GM12878 (cell line): ENCODE data around the gene UVRAG.

Experiments
- CTCF ChIP-seq, 3 experiments: IDR thresholded peaks in 2 of 3; conservative IDR thresholded peaks in 1 of 3; 2 replicates each; pipeline ENCODE4 v1.5.1; 2011; ENCODE audit warnings: low read depth in 3 of 3, low read length in 3 of 3, mild to moderate bottlenecking in 3 of 3, control low read depth in 2 of 3, moderate library complexity in 2 of 3, inconsistent platforms in 1 of 3, mixed read lengths in 1 of 3; ENCODE audit not compliant: control insufficient read depth in 2 of 3, insufficient read depth in 1 of 3; ENCODE audit errors: extremely low read depth in 1 of 3
- SUZ12 ChIP-seq: fragments of 200-600 bp; sonication (generic); IDR thresholded peaks from one replicate; pipeline ENCODE4 v1.6.1; 2018; ENCODE audit warnings: antibody characterized with exemption, mild to moderate bottlenecking; ENCODE audit not compliant: unreplicated experiment
- ZNF207 ChIP-seq: fragments of 450-650 bp; IDR thresholded peaks from 2 replicates; pipeline ENCODE4 v1.6.1; 2014; ENCODE audit warnings: antibody characterized with exemption, mild to moderate bottlenecking, borderline replicate concordance

- TF ChIP-seq CTCF (IDR thresholded peaks at IDR 0.05 in 2 of 3, conservative IDR thresholded peaks at IDR 0.05 in 1 of 3; ENCODE audit: control insufficient read depth in 2 of 3, extremely low read depth in 1 of 3, insufficient read depth in 1 of 3, low read depth in 3 of 3, low read length in 3 of 3), result no peak
- TF ChIP-seq ZNF207, result no peak
- no peak for TF ChIP-seq SUZ12
Measured at GRCh38 chr11:75779960-75780359, 35.0 kb upstream of the UVRAG start.
